OCI-LY7 (cell line): ENCODE data around the gene TM9SF2. TPM values are rescaled to one million over a fixed set of nuclear protein-coding genes. Genes with fewer than 3 reads are reported as not detected.

Experiments
- BruUV-seq: library from RNA; stranded (reverse); fragments of 400-500 nt; replicated peaks from 2 replicates; lab custom pipeline; 2021; lab: Mats Ljungman, UMichigan
- CTCF ChIA-PET: fragments of 300-600 bp; sonication (Branson Sonifier 250); formaldehyde crosslinking; loops from one replicate; lab custom pipeline; 2022; ENCODE audit warnings: antibody characterized with exemption; ENCODE audit not compliant: unreplicated experiment; lab: Charles Lee
- POLR2A ChIA-PET: fragments of 300-600 bp; sonication (Branson Sonifier 250); formaldehyde crosslinking; loops from one replicate; lab custom pipeline; 2022; ENCODE audit warnings: antibody characterized with exemption; lab: Charles Lee
- DNase-seq: peaks from one replicate; pipeline ENCODE4 v3.0.0-alpha.2; 2015; ENCODE audit warnings: low spot score
- H2AFZ ChIP-seq: fragments of 200-600 bp; sonication (generic), shearing (Covaris generic); 2 replicates; pipeline ENCODE4 v1.6.1; 2014; ENCODE audit warnings: mild to moderate bottlenecking, antibody characterized with exemption, low read length, moderate library complexity
- H3K27ac ChIP-seq: fragments of 200-600 bp; sonication (generic); 2 replicates; pipeline ENCODE4 v1.5.1; 2014; ENCODE audit warnings: mixed run types, low read depth, mild to moderate bottlenecking, moderate library complexity, low read length, inconsistent platforms; ENCODE audit not compliant: poor library complexity, severe bottlenecking
- H3K36me3 ChIP-seq: fragments of 200-600 bp; sonication (generic); 2 replicates; pipeline ENCODE4 v1.6.1; 2014; ENCODE audit warnings: mild to moderate bottlenecking, antibody characterized with exemption, low read length, moderate library complexity, mixed read lengths; ENCODE audit not compliant: insufficient read depth
- H3K4me1 ChIP-seq: fragments of 200-600 bp; sonication (generic); 2 replicates; pipeline ENCODE4 v1.5.1; 2014; ENCODE audit warnings: mild to moderate bottlenecking, low read length; ENCODE audit not compliant: insufficient read depth, poor library complexity, severe bottlenecking
- H3K4me2 ChIP-seq: fragments of 200-600 bp; sonication (generic); 2 replicates; pipeline ENCODE4 v1.6.1; 2014; ENCODE audit warnings: mild to moderate bottlenecking, low read length
- H3K4me3 ChIP-seq: fragments of 200-600 bp; sonication (generic); 2 replicates; pipeline ENCODE4 v1.5.1; 2014; ENCODE audit warnings: mild to moderate bottlenecking, low read depth, low read length; ENCODE audit not compliant: poor library complexity, severe bottlenecking
- H3K79me2 ChIP-seq: fragments of 200-600 bp; sonication (generic); 2 replicates; pipeline ENCODE4 v1.6.1; 2016; ENCODE audit warnings: low read depth, mild to moderate bottlenecking, low read length, moderate library complexity, mixed read lengths; ENCODE audit not compliant: insufficient read depth
- H3K9me2 ChIP-seq: fragments of 200-600 bp; sonication (generic); 2 replicates; pipeline ENCODE4 v1.6.1; 2016; ENCODE audit warnings: mild to moderate bottlenecking, low read length, mixed read lengths; ENCODE audit not compliant: insufficient read depth
- H3K9me3 ChIP-seq: fragments of 200-600 bp; sonication (generic); 2 replicates; pipeline ENCODE4 v1.6.1; 2014; ENCODE audit warnings: mild to moderate bottlenecking, mixed run types, low read length, mixed read lengths
- H4K20me1 ChIP-seq: fragments of 200-600 bp; sonication (generic); 2 replicates; pipeline ENCODE4 v1.6.1; 2014; ENCODE audit warnings: mild to moderate bottlenecking, antibody characterized with exemption, low read length, moderate library complexity, mixed read lengths; ENCODE audit not compliant: insufficient read depth
- CTCF ChIP-seq: fragments of 200-600 bp; sonication (generic); conservative IDR thresholded peaks from 2 replicates; pipeline ENCODE4 v1.5.1; 2014; ENCODE audit warnings: mild to moderate bottlenecking, antibody characterized with exemption, low read length, moderate library complexity, mixed read lengths
- EZH2phosphoT487 ChIP-seq: fragments of 200-600 bp; sonication (generic); IDR thresholded peaks from 2 replicates; pipeline ENCODE4 v1.6.1; 2018; ENCODE audit warnings: low read depth, borderline replicate concordance, mild to moderate bottlenecking, mixed run types, antibody characterized with exemption, low read length, moderate library complexity, mixed read lengths
- intact Hi-C: fragments of 100-400 bp; cut with micrococcal nuclease; formaldehyde crosslinking; loops from one replicate; pipeline ENCODE4 v1.10.0; 2022; ENCODE audit not compliant: unreplicated experiment
- total RNA-seq, 2 experiments: library from RNA; depleted of rRNA in 1 of 2; stranded (reverse); fragments of >200 nt in 1 of 2; shearing (Covaris generic) in 1 of 2; gene quantifications; 2 replicates each; pipeline ENCODE4 v1.2.3, GENCODE V29; 2014 to 2022

TM9SF2 gene
- total RNA-seq, 2 experiments from 2014 or later = 17.8 to 27.3 TPM

- Histone ChIP-seq H3K9me2 (no peaks in the 10 kb centered on the region), H3K79me2 (no peaks in the 10 kb centered on the region), H4K20me1 (no peaks in the 10 kb centered on the region), H3K4me3 (no peak overlapping the region), H3K4me2 (no peak overlapping the region), H3K4me1 (no peaks in the 10 kb centered on the region), H3K27ac (no peak overlapping the region), H3K9me3 (no peaks in the 10 kb centered on the region), H3K36me3 (peaks cover 30% of the 10 kb centered on the region), H2AFZ (no peak overlapping the region)
- intact Hi-C loops = no loop called here
- no peak for DNase-seq
- CTCF ChIA-PET = no interaction called here
- TF ChIP-seq EZH2phosphoT487 = no peak
- no peak for TF ChIP-seq CTCF
- BruUV-seq = no TSS peak
- POLR2A ChIA-PET = no interaction called here
Observed at GRCh38 chr13:99523838-99524237, 22.6 kb downstream of the TM9SF2 start.

GRCh38 chr13:99525967-99526366, 24.7 kb downstream of the TM9SF2 start:
- Histone ChIP-seq H3K9me3 (no peaks in the 10 kb centered on the region), H3K4me1 (no peaks in the 10 kb centered on the region), H2AFZ (no peak overlapping the region), H3K9me2 (no peaks in the 10 kb centered on the region), H3K4me2 (no peak overlapping the region), H4K20me1 (no peaks in the 10 kb centered on the region), H3K4me3 (no peak overlapping the region), H3K36me3 (peaks cover 36% of the 10 kb centered on the region), H3K27ac (no peak overlapping the region), H3K79me2 (no peaks in the 10 kb centered on the region)
- intact Hi-C loops = no loop called here
- no TSS peak for BruUV-seq
- POLR2A ChIA-PET = interaction anchor here (0.7 kb wide), 1 partner anchor 52 kb away, joined by 5 read pairs; no protein-coding TSS in a partner anchor
- CTCF ChIA-PET = no interaction called here
- TF ChIP-seq EZH2phosphoT487 (no peak), CTCF (no peak)
- DNase-seq = no peak

GRCh38 chr13:99526549-99526948, 25.3 kb downstream of the TM9SF2 start:
- H3K4me3 ChIP-seq = no peak overlapping the region
- intact Hi-C loops = no loop called here
- no peak overlapping the region for H3K4me2 ChIP-seq
- no peak overlapping the region for H3K27ac ChIP-seq
- H3K36me3 ChIP-seq = peaks cover 34% of the 10 kb centered on the region
- H3K9me3 ChIP-seq = no peaks in the 10 kb centered on the region
- H2AFZ ChIP-seq = no peak overlapping the region
- TF ChIP-seq EZH2phosphoT487 (no peak), CTCF (no peak)
- no TSS peak for BruUV-seq
- no peaks in the 10 kb centered on the region for H3K9me2 ChIP-seq
- ChIA-PET CTCF (no interaction called here), POLR2A (no interaction called here)
- H3K4me1 ChIP-seq = no peaks in the 10 kb centered on the region
- H4K20me1 ChIP-seq = no peaks in the 10 kb centered on the region
- DNase-seq = no peak
- H3K79me2 ChIP-seq = no peaks in the 10 kb centered on the region
